Endothelial cell of umbilical vein (primary cell): ENCODE data around the gene IL10RA.
"Not testable (repeated sequence)": the region's sequence is repeated elsewhere in the genome, so short reads cannot be mapped to it uniquely, and the experiment has no call there.

ENCODE experiments used
- CTCF ChIP-seq, 2 donors: IDR thresholded peaks; 1 replicate in 1 of 2; 2 replicates in 1 of 2; pipeline ENCODE4 v1.5.1; 2011; ENCODE audit warnings: low read length in 2 of 2, mild to moderate bottlenecking in 2 of 2, moderate library complexity in 2 of 2, control low read depth in 1 of 2, inconsistent platforms in 1 of 2, low read depth in 1 of 2; ENCODE audit not compliant: insufficient read depth in 1 of 2; ENCODE audit errors: extremely low read depth in 1 of 2
- MAX ChIP-seq: IDR thresholded peaks from 2 replicates; pipeline ENCODE4 v1.6.1; 2011; ENCODE audit not compliant: insufficient read depth, insufficient read length
- POLR2AphosphoS5 ChIP-seq: IDR thresholded peaks from 2 replicates; pipeline ENCODE4 v1.6.1; 2012; ENCODE audit warnings: low read depth, mild to moderate bottlenecking, control low read depth, low read length, moderate library complexity; ENCODE audit not compliant: insufficient read depth

DNA sequence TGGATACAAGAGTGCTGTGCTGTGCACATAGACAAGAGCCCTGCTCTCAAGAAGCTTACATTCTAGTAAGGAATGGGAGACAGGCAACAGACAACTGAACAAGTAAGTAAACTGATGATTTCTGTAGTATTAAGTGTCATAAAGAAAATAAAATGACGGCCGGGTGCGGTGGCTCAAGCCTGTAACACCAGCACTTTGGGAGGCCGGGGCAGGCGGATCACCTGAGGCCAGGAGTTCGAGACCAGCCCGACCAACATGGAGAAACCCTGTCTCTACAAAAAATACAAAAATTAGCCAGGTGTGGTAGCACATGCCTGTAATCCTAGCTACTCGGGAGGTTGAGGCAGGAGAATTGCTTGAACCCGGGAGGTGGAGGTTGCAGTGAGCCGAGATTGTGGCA, 38.4 kb upstream of the IL10RA start:
- TF ChIP-seq CTCF (IDR thresholded peaks at IDR 0.05; ENCODE audit: extremely low read depth in 1 of 2, insufficient read depth in 1 of 2, low read depth in 1 of 2, low read length in 2 of 2); MAX; POLR2AphosphoS5: not testable (repeated sequence)
